Measurements from ENCODE around the gene SH2D6.

- TF ChIP-seq, protein P1, sequence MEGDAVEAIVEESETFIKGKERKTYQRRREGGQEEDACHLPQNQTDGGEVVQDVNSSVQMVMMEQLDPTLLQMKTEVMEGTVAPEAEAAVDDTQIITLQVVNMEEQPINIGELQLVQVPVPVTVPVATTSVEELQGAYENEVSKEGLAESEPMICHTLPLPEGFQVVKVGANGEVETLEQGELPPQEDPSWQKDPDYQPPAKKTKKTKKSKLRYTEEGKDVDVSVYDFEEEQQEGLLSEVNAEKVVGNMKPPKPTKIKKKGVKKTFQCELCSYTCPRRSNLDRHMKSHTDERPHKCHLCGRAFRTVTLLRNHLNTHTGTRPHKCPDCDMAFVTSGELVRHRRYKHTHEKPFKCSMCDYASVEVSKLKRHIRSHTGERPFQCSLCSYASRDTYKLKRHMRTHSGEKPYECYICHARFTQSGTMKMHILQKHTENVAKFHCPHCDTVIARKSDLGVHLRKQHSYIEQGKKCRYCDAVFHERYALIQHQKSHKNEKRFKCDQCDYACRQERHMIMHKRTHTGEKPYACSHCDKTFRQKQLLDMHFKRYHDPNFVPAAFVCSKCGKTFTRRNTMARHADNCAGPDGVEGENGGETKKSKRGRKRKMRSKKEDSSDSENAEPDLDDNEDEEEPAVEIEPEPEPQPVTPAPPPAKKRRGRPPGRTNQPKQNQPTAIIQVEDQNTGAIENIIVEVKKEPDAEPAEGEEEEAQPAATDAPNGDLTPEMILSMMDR (IDR thresholded peaks at IDR 0.05; ENCODE audit: low read length), result no peak
- TF ChIP-seq EZH2 (optimal IDR thresholded peaks at IDR 0.05; ENCODE audit: low read depth, low read length) (no peak), EZH2phosphoT487 (IDR thresholded peaks at IDR 0.05; ENCODE audit: low read length) (no peak)
Measured at GRCh38 chr2:85429924-85430289, 11.4 kb downstream of the SH2D6 start.

All from MM.1S (cell line).